Stimulated activated CD8-positive, alpha-beta memory T cell treated with anti-CD3 and anti-CD28 coated beads, Interleukin-4, amount 100 ng/mL, for 48 hours (primary cell): Measurements from ENCODE around the gene NPBWR2.
"Not testable (repeated sequence)": the region's sequence is repeated elsewhere in the genome, so short reads cannot be mapped to it uniquely, and the experiment has no call there.

ENCODE experiments used
- DNase-seq: peaks from one replicate; pipeline ENCODE4 v3.0.0-alpha.2; 2020

Gene NPBWR2

GRCh38 chr20:64102647-64103354 is 4.6 kb downstream of the NPBWR2 start:
- DNase-seq, result no peak

- peak; percentile 88 for DNase-seq
Observed at GRCh38 chr20:64101731-64102621, 5.4 kb downstream of the NPBWR2 start.

GRCh38 chr20:64100946-64101688 is 6.2 kb downstream of the NPBWR2 start:
- DNase-seq, result no peak

- DNase-seq, result no peak
Observed at GRCh38 chr20:64100566-64100888, 6.8 kb downstream of the NPBWR2 start.

GRCh38 chr20:64099880-64100565 is 7.3 kb downstream of the NPBWR2 start:
- no peak for DNase-seq

GRCh38 chr20:64099086-64099786 is 8.1 kb downstream of the NPBWR2 start:
- no peak for DNase-seq

- no peak for DNase-seq
Observed at GRCh38 chr20:64098471-64099013, 8.8 kb downstream of the NPBWR2 start.

GRCh38 chr20:64096535-64096934 is 10.8 kb downstream of the NPBWR2 start:
- DNase-seq, result no peak

GRCh38 chr20:64095927-64096326 is 11.4 kb downstream of the NPBWR2 start:
- no peak for DNase-seq

- DNase-seq, result no peak
Observed at GRCh38 chr20:64095455-64095854, 11.9 kb downstream of the NPBWR2 start.

GRCh38 chr20:64093013-64093503 is 14.3 kb downstream of the NPBWR2 start:
- DNase-seq, result no peak

GRCh38 chr20:64092258-64093012 is 14.9 kb downstream of the NPBWR2 start:
- DNase-seq, result no peak

GRCh38 chr20:64091770-64092169 is 15.6 kb downstream of the NPBWR2 start:
- no peak for DNase-seq

- no peak for DNase-seq
Observed at GRCh38 chr20:64091340-64091739, 16.0 kb downstream of the NPBWR2 start.

- no peak for DNase-seq
Observed at GRCh38 chr20:64090165-64090564, 17.2 kb downstream of the NPBWR2 start.

- not testable (repeated sequence) for DNase-seq
Observed at GRCh38 chr20:64088586-64088985, 18.8 kb downstream of the NPBWR2 start.

- DNase-seq, result not testable (repeated sequence)
Observed at GRCh38 chr20:64087226-64087825, 20.0 kb downstream of the NPBWR2 start.

- no peak for DNase-seq
Observed at GRCh38 chr20:64086801-64087200, 20.6 kb downstream of the NPBWR2 start.

GRCh38 chr20:64084685-64085152 is 22.6 kb downstream of the NPBWR2 start:
- DNase-seq, result no peak
